ENCODE data around the gene CHM. TPM values are rescaled to one million over a fixed set of nuclear protein-coding genes. Genes with fewer than 3 reads are reported as not detected.
A peak's percentile ranks its signal among the peaks of the same experiment; 100 is the strongest.

The CHM gene
- total RNA-seq, 1 experiment from 2014 or later, result 27.4 TPM

DNA sequence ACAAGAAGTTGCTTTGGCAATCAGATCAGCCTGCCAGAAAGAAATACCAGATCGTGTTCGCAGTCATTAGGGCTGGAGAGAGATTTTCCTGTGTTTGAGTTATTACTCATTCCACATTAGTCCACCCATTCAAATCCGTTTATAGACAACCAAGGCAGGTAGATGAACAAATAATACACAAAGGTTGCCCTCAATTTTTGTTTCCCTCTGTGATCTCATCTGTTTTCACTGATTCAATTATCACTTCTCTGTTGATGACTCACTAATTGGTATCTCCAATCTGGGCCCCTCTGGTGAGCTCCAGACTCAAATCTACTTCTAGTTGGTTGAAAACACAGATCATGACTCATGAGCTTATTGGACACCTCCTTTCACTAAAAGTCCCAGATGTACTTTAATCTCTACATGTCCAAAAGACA lies 54.5 kb downstream of the CHM start:
- Histone ChIP-seq H3K27ac (ENCODE audit: low read depth, low read length, poor library complexity, severe bottlenecking) (no peak overlapping the region), H3K9me3 (ENCODE audit: low read depth, low read length, poor library complexity, severe bottlenecking) (peaks cover 3% of the 10 kb centered on the region), H3K4me1 (ENCODE audit: insufficient read depth, low read length, poor library complexity, severe bottlenecking) (peaks cover 42% of the 10 kb centered on the region), H3K27me3 (replicated peaks; ENCODE audit: insufficient read depth, low read depth, low read length, poor library complexity) (no peaks in the 10 kb centered on the region), H3K36me3 (ENCODE audit: insufficient read depth, low read length, poor library complexity, severe bottlenecking) (no peaks in the 10 kb centered on the region), H3K4me3 (ENCODE audit: low read depth, low read length, poor library complexity, severe bottlenecking) (no peak overlapping the region)
- no TSS peak for BruUV-seq (replicated peaks)
- ChIA-PET POLR2A (ENCODE audit: low non-redundant PET) (no interaction called here), CTCF (no interaction called here)
- TF ChIP-seq CTCF (conservative IDR thresholded peaks at IDR 0.05; ENCODE audit: low read depth, low read length) (no peak), EZH2 (IDR thresholded peaks at IDR 0.05; ENCODE audit: borderline replicate concordance, low read depth, low read length, poor library complexity, severe bottlenecking) (no peak)
- intact Hi-C loops (cut with micrococcal nuclease; ENCODE audit: unreplicated experiment), result no loop called here
- DNase-seq (ENCODE audit: low spot score), result peak; percentile 62

- TF ChIP-seq EZH2 (IDR thresholded peaks at IDR 0.05; ENCODE audit: borderline replicate concordance, low read depth, low read length, poor library complexity, severe bottlenecking), result no peak
- TF ChIP-seq CTCF (conservative IDR thresholded peaks at IDR 0.05; ENCODE audit: low read depth, low read length), result no peak
- Histone ChIP-seq H3K27ac (ENCODE audit: low read depth, low read length, poor library complexity, severe bottlenecking) (no peak overlapping the region), H3K27me3 (replicated peaks; ENCODE audit: insufficient read depth, low read depth, low read length, poor library complexity) (no peaks in the 10 kb centered on the region), H3K4me3 (ENCODE audit: low read depth, low read length, poor library complexity, severe bottlenecking) (no peak overlapping the region), H3K36me3 (ENCODE audit: insufficient read depth, low read length, poor library complexity, severe bottlenecking) (no peaks in the 10 kb centered on the region), H3K9me3 (ENCODE audit: low read depth, low read length, poor library complexity, severe bottlenecking) (peaks cover 3% of the 10 kb centered on the region), H3K4me1 (ENCODE audit: insufficient read depth, low read length, poor library complexity, severe bottlenecking) (peaks cover 22% of the 10 kb centered on the region)
- intact Hi-C loops (cut with micrococcal nuclease; ENCODE audit: unreplicated experiment), result no loop called here
- ChIA-PET CTCF (no interaction called here), POLR2A (ENCODE audit: low non-redundant PET) (no interaction called here)
- no peak for DNase-seq (ENCODE audit: low spot score)
- BruUV-seq (replicated peaks), result no TSS peak
Measured at GRCh38 chrX:85988353-85988752, 59.0 kb downstream of the CHM start.

DNA sequence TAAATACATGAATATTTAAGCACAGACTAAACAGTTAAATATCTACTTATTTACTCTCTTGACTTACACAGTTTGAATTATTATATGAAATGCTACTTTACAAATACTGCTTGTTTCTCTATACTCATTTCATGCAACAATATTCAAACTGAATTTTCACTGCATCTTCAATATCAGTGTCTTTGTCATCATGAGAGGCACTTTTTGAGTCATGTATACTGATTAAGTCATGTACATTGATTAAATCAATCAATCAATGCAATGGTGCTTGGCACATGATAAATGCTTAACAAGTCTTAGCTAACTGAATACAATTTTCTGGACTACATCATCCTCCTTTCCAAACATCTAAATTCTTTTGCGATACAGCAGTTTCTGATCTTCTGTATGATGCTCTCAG lies 67.1 kb downstream of the CHM start:
- no peaks in the 10 kb centered on the region for H3K27me3 ChIP-seq (replicated peaks; ENCODE audit: insufficient read depth, low read depth, low read length, poor library complexity)
- H3K4me3 ChIP-seq (ENCODE audit: low read depth, low read length, poor library complexity, severe bottlenecking), result no peak overlapping the region
- TF ChIP-seq CTCF (conservative IDR thresholded peaks at IDR 0.05; ENCODE audit: low read depth, low read length), result no peak
- TF ChIP-seq EZH2 (IDR thresholded peaks at IDR 0.05; ENCODE audit: borderline replicate concordance, low read depth, low read length, poor library complexity, severe bottlenecking), result no peak
- no peak for DNase-seq (ENCODE audit: low spot score)
- ChIA-PET POLR2A (ENCODE audit: low non-redundant PET) (no interaction called here), CTCF (no interaction called here)
- H3K9me3 ChIP-seq (ENCODE audit: low read depth, low read length, poor library complexity, severe bottlenecking), result no peaks in the 10 kb centered on the region
- H3K36me3 ChIP-seq (ENCODE audit: insufficient read depth, low read length, poor library complexity, severe bottlenecking), result no peaks in the 10 kb centered on the region
- intact Hi-C loops (cut with micrococcal nuclease; ENCODE audit: unreplicated experiment), result no loop called here
- BruUV-seq (replicated peaks), result no TSS peak
- no peaks in the 10 kb centered on the region for H3K4me1 ChIP-seq (ENCODE audit: insufficient read depth, low read length, poor library complexity, severe bottlenecking)
- H3K27ac ChIP-seq (ENCODE audit: low read depth, low read length, poor library complexity, severe bottlenecking), result no peak overlapping the region

All from A673 (cell line).